Caco-2 (cell line): ENCODE results near the gene MEP1B. TPM values are rescaled to one million over a fixed set of nuclear protein-coding genes. Genes with fewer than 3 reads are reported as not detected.

Experiments
- BruUV-seq: library from RNA; stranded (reverse); fragments of 400-500 nt; replicated peaks from 2 replicates; lab custom pipeline; 2021; lab: Mats Ljungman, UMichigan
- CTCF ChIA-PET: fragments of 300-600 bp; sonication (Branson Sonifier 250); formaldehyde crosslinking; loops from one replicate; lab custom pipeline; 2022; ENCODE audit warnings: antibody characterized with exemption; lab: Charles Lee
- POLR2A ChIA-PET: fragments of 300-600 bp; sonication (Branson Sonifier 250); formaldehyde crosslinking; loops from one replicate; lab custom pipeline; 2022; ENCODE audit warnings: antibody characterized with exemption; lab: Charles Lee
- DNase-seq, 2 experiments: peaks; one replicate each; pipeline versions ENCODE4 v3.0.0 to v3.0.0-alpha.2; 2020 to 2022
- H3K27me3 ChIP-seq: replicated peaks from 2 replicates; pipeline ENCODE4 v1.6.0; 2011; ENCODE audit warnings: low read length; ENCODE audit not compliant: control insufficient read depth, insufficient read depth
- H3K36me3 ChIP-seq: 2 replicates; pipeline ENCODE4 v1.5.1; 2011; ENCODE audit warnings: low read length; ENCODE audit not compliant: control insufficient read depth, insufficient read depth
- H3K4me1 ChIP-seq: fragments of 250-450 bp; sonication (Bioruptor Pico); 2 replicates; pipeline ENCODE4 v1.5.1; 2020; ENCODE audit warnings: mild to moderate bottlenecking
- H3K4me3 ChIP-seq: 2 replicates; pipeline ENCODE4 v1.5.1; 2011; ENCODE audit warnings: low read depth, mild to moderate bottlenecking, control low read depth, low read length
- H3K9me3 ChIP-seq: fragments of 250-450 bp; sonication (Bioruptor Pico); 2 replicates; pipeline ENCODE4 v1.5.1; 2020; ENCODE audit warnings: mild to moderate bottlenecking, moderate library complexity
- H3K27ac Mint-ChIP-seq: one replicate; pipeline ENCODE4 v1.8.0; 2022; ENCODE audit warnings: mixed read lengths; ENCODE audit not compliant: unreplicated experiment
- H3K27me3 Mint-ChIP-seq: one replicate; pipeline ENCODE4 v1.8.0; 2022; ENCODE audit warnings: mixed read lengths; ENCODE audit not compliant: insufficient read depth, unreplicated experiment
- H3K36me3 Mint-ChIP-seq: one replicate; pipeline ENCODE4 v1.8.0; 2022; ENCODE audit warnings: mild to moderate bottlenecking, mixed read lengths; ENCODE audit not compliant: insufficient read depth, unreplicated experiment
- H3K4me1 Mint-ChIP-seq: one replicate; pipeline ENCODE4 v1.8.0; 2022; ENCODE audit warnings: low read depth, mixed read lengths; ENCODE audit not compliant: unreplicated experiment
- H3K4me3 Mint-ChIP-seq: one replicate; pipeline ENCODE4 v1.8.0; 2022; ENCODE audit warnings: mild to moderate bottlenecking, moderate library complexity, mixed read lengths; ENCODE audit not compliant: unreplicated experiment
- H3K9me3 Mint-ChIP-seq: one replicate; pipeline ENCODE4 v1.8.0; 2022; ENCODE audit warnings: mixed read lengths; ENCODE audit not compliant: unreplicated experiment
- CTCF ChIP-seq, 2 experiments: fragments of 200-600 bp in 1 of 2; IDR thresholded peaks; 1 replicate in 1 of 2; 2 replicates in 1 of 2; pipeline versions ENCODE4 v1.5.1 to v1.8.0; 2011 to 2022; ENCODE audit warnings: antibody characterized with exemption in 1 of 2, control low read depth in 1 of 2, inconsistent platforms in 1 of 2, low read depth in 1 of 2, low read length in 1 of 2, mild to moderate bottlenecking in 1 of 2, moderate library complexity in 1 of 2; ENCODE audit not compliant: insufficient read depth in 1 of 2, severe bottlenecking in 1 of 2, unreplicated experiment in 1 of 2
- intact Hi-C: fragments of 100-400 bp; cut with micrococcal nuclease; formaldehyde crosslinking; loops from one replicate; pipeline ENCODE4 v1.10.0; 2022; ENCODE audit not compliant: unreplicated experiment
- total RNA-seq: library from RNA; stranded (reverse); gene quantifications from 2 replicates; pipeline ENCODE4 v1.2.3, GENCODE V29; 2022

MEP1B gene
- total RNA-seq, 1 experiment from 2014 or later = not detected

GRCh38 chr18:32251466-32251865 lies 61.6 kb downstream of the MEP1B start:
- intact Hi-C loops = no loop called here
- peaks cover 6% of the 10 kb centered on the region for H3K27me3 Mint-ChIP-seq
- TF ChIP-seq CTCF (IDR thresholded peaks at IDR 0.05; ENCODE audit: insufficient read depth in 1 of 2, low read depth in 1 of 2, low read length in 1 of 2, severe bottlenecking in 1 of 2, unreplicated experiment in 1 of 2) = no peak
- Histone ChIP-seq H3K36me3 (no peaks in the 10 kb centered on the region), H3K4me3 (no peak overlapping the region), H3K4me1 (no peaks in the 10 kb centered on the region), H3K27me3 (no peaks in the 10 kb centered on the region), H3K9me3 (no peaks in the 10 kb centered on the region)
- DNase-seq = no peak
- ChIA-PET POLR2A (no interaction called here), CTCF (no interaction called here)
- no peak overlapping the region for H3K4me3 Mint-ChIP-seq
- no TSS peak for BruUV-seq
- no peaks in the 10 kb centered on the region for H3K36me3 Mint-ChIP-seq
- H3K4me1 Mint-ChIP-seq = no peaks in the 10 kb centered on the region
- H3K27ac Mint-ChIP-seq = no peak overlapping the region
- no peaks in the 10 kb centered on the region for H3K9me3 Mint-ChIP-seq

GRCh38 chr18:32252141-32252860 lies 62.5 kb downstream of the MEP1B start:
- Histone ChIP-seq H3K4me3 (no peak overlapping the region), H3K36me3 (no peaks in the 10 kb centered on the region), H3K4me1 (no peaks in the 10 kb centered on the region), H3K9me3 (no peaks in the 10 kb centered on the region), H3K27me3 (no peaks in the 10 kb centered on the region)
- Mint-ChIP-seq H3K27me3 (peaks cover 6% of the 10 kb centered on the region), H3K9me3 (no peaks in the 10 kb centered on the region), H3K27ac (no peak overlapping the region), H3K4me3 (no peak overlapping the region), H3K4me1 (no peaks in the 10 kb centered on the region), H3K36me3 (no peaks in the 10 kb centered on the region)
- CTCF ChIA-PET = no interaction called here
- POLR2A ChIA-PET = no interaction called here
- no peak for DNase-seq
- BruUV-seq = no TSS peak
- intact Hi-C loops = no loop called here
- TF ChIP-seq CTCF (IDR thresholded peaks at IDR 0.05; ENCODE audit: insufficient read depth in 1 of 2, low read depth in 1 of 2, low read length in 1 of 2, severe bottlenecking in 1 of 2, unreplicated experiment in 1 of 2) = no peak

DNA sequence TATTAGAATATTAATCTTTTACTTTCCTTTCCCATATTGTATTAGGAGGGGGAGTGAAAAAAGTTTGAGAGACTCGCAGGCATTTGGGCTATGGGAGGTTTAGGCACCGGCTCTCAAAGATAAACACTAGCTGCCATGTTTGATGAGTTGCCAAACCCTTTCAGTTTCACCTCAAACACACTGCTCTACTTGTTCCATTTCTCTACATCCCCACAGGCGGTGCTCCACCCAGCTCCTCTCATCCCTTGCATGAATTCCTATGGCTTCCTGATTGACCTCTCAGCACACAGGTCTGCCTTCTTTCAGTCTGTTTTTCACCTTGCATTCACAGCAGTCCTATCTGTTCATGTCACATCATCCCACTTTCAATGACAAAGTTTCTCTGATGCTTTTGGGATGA lies 65.7 kb downstream of the MEP1B start:
- POLR2A ChIA-PET = no interaction called here
- TF ChIP-seq CTCF (IDR thresholded peaks at IDR 0.05; ENCODE audit: insufficient read depth in 1 of 2, low read depth in 1 of 2, low read length in 1 of 2, severe bottlenecking in 1 of 2, unreplicated experiment in 1 of 2) = no peak
- Histone ChIP-seq H3K36me3 (no peaks in the 10 kb centered on the region), H3K4me3 (no peak overlapping the region), H3K4me1 (peaks cover 8% of the 10 kb centered on the region; the same call in 1 of the 2 replicates), H3K9me3 (no peaks in the 10 kb centered on the region), H3K27me3 (no peaks in the 10 kb centered on the region)
- Mint-ChIP-seq H3K27ac (no peak overlapping the region), H3K4me1 (peaks cover 6% of the 10 kb centered on the region), H3K27me3 (no peaks in the 10 kb centered on the region), H3K9me3 (no peaks in the 10 kb centered on the region), H3K4me3 (no peak overlapping the region), H3K36me3 (no peaks in the 10 kb centered on the region)
- no peak for DNase-seq
- CTCF ChIA-PET = no interaction called here
- BruUV-seq = no TSS peak
- intact Hi-C loops = no loop called here
